OCI-LY3 (cell line): ENCODE results near the gene ARHGAP12.
"Not testable (repeated sequence)": the region's sequence is repeated elsewhere in the genome, so short reads cannot be mapped to it uniquely, and the experiment has no call there.

ENCODE experiments used
- H2AFZ ChIP-seq: fragments of 200-600, 300-600 bp; shearing (Covaris generic); 2 replicates; pipeline ENCODE4 v1.6.0; 2014; ENCODE audit warnings: antibody characterized with exemption, low read depth, low read length
- H3K27ac ChIP-seq: fragments of 200-600, 300-600 bp; sonication (generic); 2 replicates; pipeline ENCODE4 v1.5.1; 2014; ENCODE audit warnings: mild to moderate bottlenecking, low read length, moderate library complexity, mixed read lengths
- H3K27me3 ChIP-seq: fragments of 200-600, 300-600 bp; sonication (generic); 2 replicates; pipeline ENCODE4 v1.6.1; 2014; ENCODE audit warnings: low read depth, low read length, mixed read lengths
- H3K36me3 ChIP-seq: fragments of 200-600, 300-600 bp; sonication (generic); replicated peaks from 2 replicates; pipeline ENCODE3; 2014; ENCODE audit warnings: low read depth, low read length, mixed read lengths
- H3K4me1 ChIP-seq: fragments of 300-600, 200-600 bp; sonication (generic); 2 replicates; pipeline ENCODE4 v1.6.1; 2014; ENCODE audit warnings: low read length, mixed read lengths
- H3K4me2 ChIP-seq: fragments of 200-600, 300-600 bp; sonication (generic); 2 replicates; pipeline ENCODE4 v1.6.1; 2014; ENCODE audit warnings: low read length, mixed read lengths
- H3K4me3 ChIP-seq: fragments of 300-600, 200-600 bp; sonication (generic); 2 replicates; pipeline ENCODE4 v1.5.1; 2014; ENCODE audit warnings: antibody characterized with exemption, mild to moderate bottlenecking, low read length, moderate library complexity
- H3K79me2 ChIP-seq: fragments of 300-600, 200-600 bp; shearing (Covaris generic); 2 replicates; pipeline ENCODE4 v1.6.1; 2014; ENCODE audit warnings: mild to moderate bottlenecking, low read length, mixed read lengths
- H3K9ac ChIP-seq: fragments of 300-600, 200-600 bp; shearing (Covaris generic); 2 replicates; pipeline ENCODE4 v1.6.0; 2014; ENCODE audit warnings: mild to moderate bottlenecking, low read length, moderate library complexity
- H3K9me3 ChIP-seq: fragments of 200-600, 300-600 bp; shearing (Covaris generic); 2 replicates; pipeline ENCODE4 v1.6.1; 2014; ENCODE audit warnings: low read length, mixed read lengths; ENCODE audit not compliant: insufficient read depth
- H4K20me1 ChIP-seq: fragments of 200-600, 300-600 bp; sonication (generic); 2 replicates; pipeline ENCODE4 v1.6.1; 2016; ENCODE audit warnings: low read length, mixed read lengths; ENCODE audit not compliant: insufficient read depth
- EZH2phosphoT487 ChIP-seq: fragments of 200-600 bp; shearing (Covaris generic); IDR thresholded peaks from 2 replicates; pipeline ENCODE4 v1.6.1; 2018; ENCODE audit warnings: antibody characterized with exemption, mixed run types, low read depth
- TF ChIP-seq, protein P1 (sequence below): fragments of 200-600, 300-600 bp; sonication (generic); IDR thresholded peaks from 2 replicates; pipeline ENCODE4 v1.5.1; 2014; ENCODE audit warnings: antibody characterized with exemption, low read length, low read depth

The ARHGAP12 gene

DNA sequence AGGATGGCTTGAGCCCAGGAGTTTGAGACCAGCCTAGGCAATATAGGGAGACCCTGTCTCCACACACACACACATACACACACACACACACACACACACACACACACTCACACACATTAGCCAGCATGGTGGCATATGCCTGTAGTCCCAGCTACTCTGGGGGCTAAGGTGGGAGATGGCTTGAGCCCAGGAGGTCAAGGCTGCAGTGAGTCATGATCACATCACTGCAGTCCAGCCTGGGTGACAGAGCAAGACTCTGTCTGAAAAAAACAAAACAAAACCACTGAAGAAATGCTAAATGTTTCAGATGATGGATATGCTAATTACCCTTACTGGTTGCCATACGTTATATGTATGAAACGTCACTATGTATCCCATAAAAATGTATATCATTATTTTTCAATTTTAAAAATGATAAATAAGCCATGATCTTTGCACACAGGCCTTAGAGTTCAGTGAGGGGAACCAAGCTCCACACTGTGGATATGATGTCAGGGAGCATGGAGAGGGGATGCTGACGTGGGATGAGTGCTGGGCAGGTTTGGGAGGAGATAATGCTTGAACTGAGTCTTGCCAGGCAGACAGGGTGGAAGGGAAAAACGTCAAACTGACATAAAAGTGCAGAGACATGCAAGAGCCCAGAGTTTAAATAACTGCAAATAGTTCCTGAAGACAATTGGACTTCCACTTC, 45.9 kb upstream of the ARHGAP12 start:
- Histone ChIP-seq H3K27me3 (no peaks in the 10 kb centered on the region), H3K36me3 (no peaks in the 10 kb centered on the region), H3K4me2 (no peak overlapping the region), H3K9ac (no peak overlapping the region), H4K20me1 (no peaks in the 10 kb centered on the region), H2AFZ (no peak overlapping the region), H3K79me2 (no peaks in the 10 kb centered on the region), H3K4me1 (peaks cover 8% of the 10 kb centered on the region), H3K27ac (no peak overlapping the region), H3K9me3 (no peaks in the 10 kb centered on the region), H3K4me3 (no peak overlapping the region)
- TF ChIP-seq, protein P1, sequence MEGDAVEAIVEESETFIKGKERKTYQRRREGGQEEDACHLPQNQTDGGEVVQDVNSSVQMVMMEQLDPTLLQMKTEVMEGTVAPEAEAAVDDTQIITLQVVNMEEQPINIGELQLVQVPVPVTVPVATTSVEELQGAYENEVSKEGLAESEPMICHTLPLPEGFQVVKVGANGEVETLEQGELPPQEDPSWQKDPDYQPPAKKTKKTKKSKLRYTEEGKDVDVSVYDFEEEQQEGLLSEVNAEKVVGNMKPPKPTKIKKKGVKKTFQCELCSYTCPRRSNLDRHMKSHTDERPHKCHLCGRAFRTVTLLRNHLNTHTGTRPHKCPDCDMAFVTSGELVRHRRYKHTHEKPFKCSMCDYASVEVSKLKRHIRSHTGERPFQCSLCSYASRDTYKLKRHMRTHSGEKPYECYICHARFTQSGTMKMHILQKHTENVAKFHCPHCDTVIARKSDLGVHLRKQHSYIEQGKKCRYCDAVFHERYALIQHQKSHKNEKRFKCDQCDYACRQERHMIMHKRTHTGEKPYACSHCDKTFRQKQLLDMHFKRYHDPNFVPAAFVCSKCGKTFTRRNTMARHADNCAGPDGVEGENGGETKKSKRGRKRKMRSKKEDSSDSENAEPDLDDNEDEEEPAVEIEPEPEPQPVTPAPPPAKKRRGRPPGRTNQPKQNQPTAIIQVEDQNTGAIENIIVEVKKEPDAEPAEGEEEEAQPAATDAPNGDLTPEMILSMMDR: no peak
- TF ChIP-seq EZH2phosphoT487: no peak

DNA sequence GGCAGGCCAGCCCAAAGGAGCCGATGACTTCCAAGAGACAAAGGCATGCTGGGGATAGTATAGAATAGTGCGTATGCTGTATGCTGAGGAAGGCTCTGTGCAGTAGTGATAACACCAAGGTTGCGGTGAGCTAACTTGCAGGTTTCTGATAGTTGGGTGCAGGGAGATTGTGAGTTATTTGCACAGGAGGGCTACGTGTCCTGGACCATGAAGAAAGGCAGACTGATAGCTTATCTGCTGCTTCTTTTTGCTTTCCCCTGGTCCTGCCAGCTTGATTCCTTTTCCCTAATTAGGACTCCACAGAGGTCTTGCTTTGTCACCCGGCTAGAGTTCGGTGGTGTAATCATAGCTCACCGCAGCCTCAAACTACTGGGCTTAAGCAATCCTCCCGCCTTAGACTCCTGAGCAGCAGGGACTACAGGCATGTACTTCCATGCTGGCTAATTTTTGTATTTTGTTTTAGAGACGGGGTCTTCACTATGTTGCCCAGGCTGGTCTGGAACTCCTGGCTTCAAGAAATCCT, 43.9 kb upstream of the ARHGAP12 start:
- H3K9ac ChIP-seq: no peak overlapping the region
- H3K4me3 ChIP-seq: no peak overlapping the region
- no peak overlapping the region for H2AFZ ChIP-seq
- H3K9me3 ChIP-seq: no peaks in the 10 kb centered on the region
- H3K36me3 ChIP-seq: no peaks in the 10 kb centered on the region
- H3K27me3 ChIP-seq: no peaks in the 10 kb centered on the region
- peaks cover 6% of the 10 kb centered on the region for H3K4me1 ChIP-seq
- H4K20me1 ChIP-seq: no peaks in the 10 kb centered on the region
- TF ChIP-seq, protein P1: no peak
- no peak for TF ChIP-seq EZH2phosphoT487
- H3K4me2 ChIP-seq: no peak overlapping the region
- H3K79me2 ChIP-seq: no peaks in the 10 kb centered on the region
- no peak overlapping the region for H3K27ac ChIP-seq

DNA sequence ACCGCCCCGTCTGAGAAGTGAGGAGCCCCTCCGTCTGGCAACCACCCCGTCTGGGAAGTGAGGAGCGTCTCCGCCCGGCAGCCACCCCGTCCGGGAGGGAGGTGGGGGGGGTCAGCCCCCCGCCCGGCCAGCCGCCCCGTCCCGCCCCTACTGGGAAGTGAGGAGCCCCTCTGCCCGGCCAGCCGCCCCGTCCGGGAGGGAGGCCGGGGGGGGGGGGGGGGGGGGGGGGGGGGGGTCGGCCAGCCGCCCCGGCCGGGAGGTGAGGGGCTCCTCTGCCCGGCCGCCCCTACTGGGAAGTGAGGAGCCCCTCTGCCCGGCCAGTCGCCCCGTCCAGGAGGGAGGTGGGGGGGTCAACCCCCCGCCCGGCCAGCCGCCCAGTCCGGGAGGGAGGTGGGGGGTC, 41.2 kb upstream of the ARHGAP12 start:
- not testable (repeated sequence) for H3K9ac ChIP-seq, H3K27me3 ChIP-seq, H3K4me3 ChIP-seq

DNA sequence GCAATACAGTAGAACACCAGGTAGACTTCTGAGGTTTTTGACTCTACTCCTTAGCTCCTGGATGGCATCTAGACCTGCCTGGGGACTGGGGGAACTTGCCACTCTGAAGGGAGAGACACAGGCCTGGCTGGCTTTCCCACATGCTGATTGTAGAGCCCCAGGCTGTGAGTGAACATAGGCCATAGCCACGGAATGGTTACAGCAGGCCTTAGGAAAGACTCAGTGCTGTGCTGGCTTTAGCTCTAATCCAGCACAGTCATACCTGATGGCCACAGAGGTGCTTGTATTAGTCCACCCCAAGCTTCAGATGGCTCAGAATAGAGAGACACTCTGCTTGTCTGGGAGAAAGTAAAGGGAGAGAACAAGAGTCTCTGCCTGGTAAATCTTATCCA, 35.0 kb upstream of the ARHGAP12 start:
- Histone ChIP-seq H3K4me2 (no peak overlapping the region), H3K9ac (no peak overlapping the region), H3K4me1 (peaks cover 8% of the 10 kb centered on the region; the same call in 1 of the 2 replicates), H2AFZ (no peak overlapping the region), H4K20me1 (no peaks in the 10 kb centered on the region), H3K4me3 (no peak overlapping the region), H3K36me3 (no peaks in the 10 kb centered on the region), H3K27me3 (no peaks in the 10 kb centered on the region), H3K79me2 (no peaks in the 10 kb centered on the region), H3K27ac (no peak overlapping the region), H3K9me3 (no peaks in the 10 kb centered on the region)
- no peak for TF ChIP-seq EZH2phosphoT487
- TF ChIP-seq, protein P1: no peak

More for the DNA sequence above, 41.2 kb upstream of the ARHGAP12 start:
- H3K9me3 ChIP-seq, H2AFZ ChIP-seq, H3K79me2 ChIP-seq, H3K27ac ChIP-seq, H3K4me2 ChIP-seq, H3K36me3 ChIP-seq, H4K20me1 ChIP-seq, H3K4me1 ChIP-seq: not testable (repeated sequence)
